ENCODE measurements around the gene SEMA3C.

- TF ChIP-seq CTCF (conservative IDR thresholded peaks at IDR 0.05; ENCODE audit: low read depth, low read length) (no peak), EZH2 (IDR thresholded peaks at IDR 0.05; ENCODE audit: borderline replicate concordance, low read depth, low read length, poor library complexity, severe bottlenecking) (no peak)
These were observed 215.6 kb downstream of the SEMA3C start for GRCh38 chr7:80703272-80703671.

Measured in A673 (cell line).